Fibroblast of skin of right quadriceps (primary cell): ENCODE results near the gene LRRC75B.
"Not testable (repeated sequence)": the region's sequence is repeated elsewhere in the genome, so short reads cannot be mapped to it uniquely, and the experiment has no call there.

Source experiments
- DNase-seq: peaks from one replicate; pipeline ENCODE4 v3.0.0-alpha.2; 2013

Gene LRRC75B

DNA sequence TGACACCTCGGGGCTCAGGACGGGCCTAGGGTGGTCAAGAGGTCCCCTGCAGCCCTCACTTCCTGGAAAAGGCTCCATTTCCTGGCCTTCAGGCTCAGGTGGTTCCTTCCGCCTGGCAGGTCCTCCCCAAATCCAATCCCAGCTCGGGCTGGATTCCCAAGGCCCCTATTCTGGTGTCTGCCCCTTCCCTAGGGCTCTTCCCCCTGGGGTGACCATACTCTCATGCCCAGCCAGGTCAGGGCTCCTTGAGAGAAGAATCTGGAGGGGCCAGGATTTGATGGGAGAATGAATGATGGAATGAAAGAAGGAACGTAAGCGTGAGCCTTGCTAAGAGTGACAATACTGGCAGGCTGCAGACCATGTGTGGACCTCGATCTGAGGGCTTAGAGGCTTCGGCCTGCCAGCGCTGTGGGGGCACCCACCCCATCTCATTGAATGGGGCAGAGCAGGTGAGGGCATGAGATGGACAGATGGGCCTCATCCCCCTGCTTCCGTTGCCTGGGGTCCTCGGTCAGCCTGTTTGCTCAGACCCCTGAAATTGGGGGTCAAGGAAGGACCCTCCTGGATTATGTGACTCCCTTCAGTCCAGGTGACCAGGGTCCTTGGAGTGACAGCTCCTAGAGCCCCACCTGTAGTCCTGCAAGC lies 9.4 kb upstream of the LRRC75B start:
- DNase-seq: not testable (repeated sequence)

DNA sequence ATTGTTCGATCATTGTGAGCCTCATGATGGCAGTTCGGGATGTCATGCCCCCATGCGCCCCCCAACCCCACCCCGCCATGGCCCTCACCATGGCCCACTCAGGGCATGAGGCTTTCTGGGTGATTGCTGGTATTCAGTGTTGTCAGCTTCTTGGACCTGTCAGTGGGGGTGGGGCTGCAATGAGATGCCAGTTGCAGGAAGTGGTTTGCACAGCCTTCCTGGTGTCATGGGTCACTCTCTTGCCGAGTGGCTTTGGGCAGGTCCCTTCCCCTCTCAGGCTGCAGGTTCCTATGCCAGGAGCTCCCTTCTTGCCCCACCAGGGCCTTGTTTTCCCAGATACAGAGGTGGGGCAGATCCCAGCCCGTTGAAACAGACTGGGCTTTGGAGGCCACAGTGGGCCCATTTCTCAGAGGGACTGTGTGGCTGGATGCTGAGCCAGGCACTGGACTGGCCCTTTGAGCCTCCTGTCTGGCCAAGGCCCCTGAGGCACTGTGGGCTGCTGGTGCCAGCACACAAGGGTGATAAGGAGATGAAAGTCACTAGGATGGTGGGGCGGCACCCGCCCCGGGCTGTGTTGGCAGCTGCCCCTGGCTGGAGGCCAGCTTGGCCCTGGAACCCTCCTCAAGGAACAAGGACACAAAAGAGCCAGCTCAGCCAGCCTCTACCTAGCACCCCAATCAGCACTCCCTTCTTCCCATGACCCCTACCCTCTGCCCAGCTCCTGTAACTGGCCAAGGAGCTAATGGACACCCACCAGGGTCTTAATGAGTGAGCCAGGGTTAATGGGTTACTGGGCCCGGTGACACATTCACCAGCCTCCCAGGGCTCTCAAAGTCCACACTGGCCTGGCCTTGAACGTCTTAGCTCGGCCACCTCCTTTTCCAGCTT lies 8.6 kb upstream of the LRRC75B start:
- DNase-seq: no peak

DNA sequence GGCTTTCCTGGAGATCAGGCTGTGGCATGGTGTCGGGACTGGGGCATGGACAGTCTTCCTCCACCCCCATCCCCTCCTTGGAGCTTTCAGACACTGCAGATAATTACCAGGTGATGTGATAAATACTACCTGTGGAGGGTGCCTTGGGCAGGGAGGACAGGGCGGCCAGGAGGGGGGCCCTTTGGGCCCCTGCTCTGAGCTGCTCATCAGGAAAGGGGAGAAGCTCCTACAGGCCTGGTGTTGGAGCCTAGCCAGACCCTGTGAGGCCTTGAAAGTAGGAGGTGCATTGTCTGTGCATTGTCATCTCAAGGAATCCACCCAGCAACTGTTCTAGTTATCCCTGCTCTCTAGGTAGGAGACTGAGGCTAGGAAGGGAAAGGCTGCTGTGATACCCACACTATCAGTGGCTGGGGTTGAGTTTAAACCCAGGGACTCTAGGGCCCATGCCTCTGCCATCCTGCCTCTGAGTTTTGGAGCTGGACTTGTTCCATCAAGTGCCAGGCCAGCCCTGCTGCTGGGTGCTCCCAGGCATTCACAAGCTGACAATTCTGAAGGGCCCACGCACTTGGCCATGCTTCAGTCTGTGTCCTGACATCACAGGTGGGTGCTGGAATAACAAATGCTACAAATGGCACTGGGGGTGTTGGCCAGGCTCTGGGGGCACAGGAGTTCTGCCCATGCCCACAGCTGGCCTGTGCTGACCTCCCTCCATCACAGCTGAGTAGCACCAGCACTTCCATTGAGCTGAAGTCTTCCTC lies 7.3 kb upstream of the LRRC75B start:
- DNase-seq: not testable (repeated sequence)

- no peak for DNase-seq
Observed at GRCh38 chr22:24599514-24599913, 6.6 kb upstream of the LRRC75B start.

GRCh38 chr22:24597076-24597475 lies 4.2 kb upstream of the LRRC75B start:
- not testable (repeated sequence) for DNase-seq

- no peak for DNase-seq
Observed at GRCh38 chr22:24595863-24596262, 3.0 kb upstream of the LRRC75B start.

- DNase-seq: no peak
Observed at GRCh38 chr22:24595228-24595627, 2.4 kb upstream of the LRRC75B start.

DNA sequence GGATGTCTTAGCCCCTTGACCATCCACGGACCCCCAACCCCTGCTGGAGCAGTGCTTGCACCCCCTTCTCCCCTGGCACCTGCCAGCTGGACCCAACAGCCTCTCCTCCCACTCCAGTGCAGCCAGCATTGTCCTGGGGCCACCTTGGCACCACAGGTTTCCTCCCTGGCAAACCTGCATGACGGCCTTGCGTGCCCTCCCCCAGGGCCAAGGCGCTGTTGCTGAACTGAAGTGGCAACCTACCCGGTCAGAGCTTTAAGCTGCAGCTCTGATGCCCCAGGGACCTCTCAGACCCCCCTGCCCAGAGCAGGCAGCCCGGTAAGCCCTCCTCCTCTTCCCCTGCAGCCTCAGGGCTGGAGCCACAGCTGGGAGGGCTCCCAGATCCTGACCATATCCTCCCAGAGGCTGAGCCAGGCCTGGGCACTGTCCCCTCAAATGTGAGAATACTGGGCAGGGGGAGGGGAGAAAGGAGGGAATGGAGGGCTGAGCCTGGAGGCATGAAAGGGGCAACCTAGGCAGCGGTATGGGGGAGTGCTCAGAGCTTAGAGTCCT lies 1.8 kb upstream of the LRRC75B start:
- DNase-seq: no peak

DNA sequence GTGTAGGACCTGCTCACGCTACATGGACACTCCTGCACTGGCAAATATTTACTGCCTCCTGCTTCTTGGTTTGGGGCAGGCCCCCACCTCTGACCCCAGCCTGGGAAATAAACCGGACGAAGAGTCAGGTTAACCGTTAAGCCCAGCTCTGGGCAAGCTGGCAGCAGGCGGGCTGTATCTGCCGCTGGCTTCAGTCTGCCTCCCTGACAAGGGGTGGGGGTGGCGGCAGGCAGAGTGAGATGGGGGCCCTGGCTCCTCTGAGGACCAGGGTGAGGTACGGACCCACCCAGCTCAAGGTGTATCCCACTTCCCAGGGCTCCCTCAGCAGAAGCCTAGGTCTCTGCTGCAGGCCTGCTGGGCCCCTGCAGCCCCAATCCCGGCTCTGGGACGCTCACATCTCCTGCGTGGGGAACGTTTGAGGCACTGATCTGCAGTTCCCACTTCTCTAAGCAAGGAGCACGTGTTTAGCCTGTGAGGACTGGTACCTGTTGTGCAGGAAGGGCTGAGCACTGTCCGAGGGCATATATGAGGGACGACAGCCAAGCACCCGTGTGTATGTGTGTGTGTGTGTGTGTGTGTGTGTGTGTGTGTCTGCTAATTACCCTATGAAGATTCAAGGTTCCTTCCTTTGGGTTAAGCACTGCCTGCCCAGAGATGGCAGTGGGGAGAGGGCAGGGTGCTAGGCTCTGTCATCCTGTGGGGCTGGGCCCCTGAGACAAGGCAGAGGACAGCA lies 1.1 kb upstream of the LRRC75B start:
- DNase-seq: no peak

GRCh38 chr22:24593559-24593835 lies 624 bp upstream of the LRRC75B start:
- DNase-seq: not testable (repeated sequence)

- DNase-seq: no peak
Observed at GRCh38 chr22:24592058-24592850, 619 bp downstream of the LRRC75B start.

GRCh38 chr22:24591286-24591830 lies 1.5 kb downstream of the LRRC75B start:
- no peak for DNase-seq

GRCh38 chr22:24590596-24591173 lies 2.2 kb downstream of the LRRC75B start:
- DNase-seq: no peak

GRCh38 chr22:24589518-24590030 lies 3.3 kb downstream of the LRRC75B start:
- no peak for DNase-seq

DNA sequence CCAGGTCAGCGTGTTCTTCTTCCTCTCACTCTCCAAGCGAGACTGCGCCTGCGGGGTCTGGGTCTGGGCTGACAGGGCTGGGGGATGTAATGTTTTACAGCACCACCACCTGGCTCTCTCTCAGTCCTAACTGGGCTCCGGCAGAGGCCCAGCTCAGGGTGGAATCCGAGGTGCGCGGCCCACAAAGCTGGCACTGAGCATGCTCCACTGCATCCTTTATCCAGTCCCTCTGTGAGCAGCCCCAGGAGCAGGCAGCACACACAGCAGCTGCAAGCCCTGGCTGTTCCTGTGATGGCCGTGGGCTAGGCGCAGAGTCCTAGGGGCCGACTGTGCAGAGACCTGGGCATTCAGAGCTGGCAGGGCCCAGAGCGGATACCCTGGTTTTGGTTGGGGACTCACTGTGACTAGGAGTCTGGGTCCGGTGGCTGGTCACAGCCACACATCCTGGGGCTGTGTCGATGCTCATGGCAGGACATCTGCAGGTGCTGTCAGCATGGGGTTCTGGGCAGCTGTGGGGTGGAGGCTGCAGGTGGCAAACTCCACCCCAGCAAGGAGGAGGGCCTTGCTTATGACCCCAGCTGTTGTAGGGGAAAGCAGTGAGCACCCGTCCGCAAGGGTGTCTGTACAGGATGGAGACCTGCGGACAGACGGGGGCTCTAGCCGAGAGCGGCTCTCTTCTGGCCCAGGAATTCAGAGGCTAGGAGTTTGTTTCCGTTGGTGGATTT lies 4.0 kb downstream of the LRRC75B start:
- no peak for DNase-seq

- DNase-seq: no peak
Observed at GRCh38 chr22:24588381-24588756, 4.5 kb downstream of the LRRC75B start.

DNA sequence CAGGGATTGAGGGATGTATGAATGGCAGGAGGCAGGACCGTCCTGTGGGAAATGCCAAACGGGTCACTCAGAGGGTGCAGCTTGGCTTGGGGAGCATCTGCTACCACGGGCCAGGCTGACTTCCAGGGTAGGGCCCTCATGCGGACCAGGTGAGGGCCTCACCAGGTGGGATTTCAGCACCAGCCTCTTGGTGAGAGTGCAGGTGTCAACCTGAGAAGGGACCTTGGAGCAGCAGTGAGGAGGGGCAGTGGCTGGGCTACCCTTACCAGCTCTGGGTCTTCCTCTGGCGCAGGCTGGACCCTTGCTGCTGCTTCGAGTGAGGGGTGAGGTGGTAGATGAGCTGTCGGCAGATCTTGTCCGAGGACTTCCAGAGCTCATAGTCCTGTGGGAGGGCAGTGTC lies 4.9 kb downstream of the LRRC75B start:
- no peak for DNase-seq

DNA sequence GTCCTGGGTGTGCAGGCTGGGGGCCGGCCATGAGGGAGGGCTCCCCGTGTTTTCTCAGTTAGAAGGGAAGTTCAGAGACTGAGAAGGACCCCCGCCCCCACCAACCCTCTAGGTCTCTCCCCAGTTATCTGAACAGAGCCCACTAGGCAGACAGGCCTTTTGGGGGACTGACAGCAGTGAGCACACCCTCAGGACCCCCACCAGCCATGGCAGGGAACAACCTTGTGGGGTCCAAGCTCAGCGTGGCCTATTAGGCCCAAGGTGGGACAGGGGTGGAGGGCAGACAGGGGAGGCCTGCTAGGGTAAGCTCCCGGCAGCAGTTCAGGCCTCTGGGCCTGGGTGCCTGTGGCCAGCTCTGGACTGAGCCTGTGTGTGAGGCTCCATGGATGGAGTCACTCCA lies 5.6 kb downstream of the LRRC75B start:
- no peak for DNase-seq

DNA sequence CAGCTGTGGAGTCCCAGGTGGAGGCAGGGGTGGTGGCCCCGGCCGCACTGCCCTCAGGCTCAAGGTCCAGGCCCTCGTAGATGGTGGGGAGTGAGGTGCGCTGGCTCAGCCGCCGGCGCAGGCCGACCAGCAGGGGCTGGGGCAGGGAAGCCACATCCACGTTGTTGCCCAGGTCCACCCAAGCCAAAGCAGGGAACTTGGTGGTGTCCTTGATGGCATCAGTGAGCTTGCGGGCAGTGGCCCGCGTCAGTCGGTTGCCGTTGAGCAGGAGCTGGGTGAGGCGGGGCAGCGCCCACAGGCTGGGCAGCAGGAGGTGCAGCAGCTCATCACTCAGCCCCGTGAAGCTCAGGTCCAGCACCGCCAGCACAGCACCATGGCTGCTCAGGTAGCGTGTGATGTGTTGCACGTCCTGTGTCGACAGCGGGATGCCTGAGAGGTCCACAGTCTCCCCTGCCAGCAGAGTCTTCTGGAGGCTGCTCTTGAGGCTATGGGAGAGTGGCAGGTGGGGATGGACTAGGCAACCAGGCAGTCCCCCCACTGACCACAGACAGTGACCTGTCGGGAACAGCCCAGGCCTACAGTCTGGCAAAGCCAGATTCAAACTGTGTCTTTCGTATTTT lies 6.8 kb downstream of the LRRC75B start:
- no peak for DNase-seq

GRCh38 chr22:24585461-24585860 lies 7.4 kb downstream of the LRRC75B start:
- DNase-seq: no peak
